Islet of Langerhans (tissue), 1 donor: ENCODE results near the gene TMEM223.
"Not testable (repeated sequence)": the region's sequence is repeated elsewhere in the genome, so short reads cannot be mapped to it uniquely, and the experiment has no call there.

Experiments
- FAIRE-seq: peaks from one replicate; lab custom pipeline; 2011; peaks lifted over from hg19 to GRCh38; lab: Jason Lieb, UNC

Gene TMEM223

GRCh38 chr11:62791501-62792201 lies at the start of gene TMEM223:
Gene TMEM223, minus strand, starts transcription at chr11:62792006. Its CDS starts 12 bp downstream, at chr11:62791994.
- FAIRE-seq = no peak

GRCh38 chr11:62840721-62841360 lies 49.0 kb upstream of the TMEM223 start:
- FAIRE-seq = not testable (repeated sequence)

- FAIRE-seq = no peak
These were observed 47.5 kb upstream of the TMEM223 start, which contains the start of gene WDR74 for GRCh38 chr11:62839050-62839945. Gene WDR74, minus strand, starts transcription at chr11:62839590. Its CDS starts 20 bp downstream, at chr11:62839570.

GRCh38 chr11:62835336-62835735 lies 43.5 kb upstream of the TMEM223 start:
- FAIRE-seq = no peak

- FAIRE-seq = no peak
These were observed 40.8 kb upstream of the TMEM223 start, which contains the start of gene TEX54 for GRCh38 chr11:62832336-62833234. Gene TEX54, minus strand, starts transcription at chr11:62832841.

GRCh38 chr11:62831520-62832335 lies 39.9 kb upstream of the TMEM223 start, which contains the start of gene STX5:
Gene STX5, minus strand, starts transcription at chr11:62832051. Its CDS starts 808 bp downstream, at chr11:62831243.
- FAIRE-seq = no peak

GRCh38 chr11:62830904-62831519 lies 39.2 kb upstream of the TMEM223 start:
- no peak for FAIRE-seq

GRCh38 chr11:62828130-62828529 lies 36.3 kb upstream of the TMEM223 start:
- not testable (repeated sequence) for FAIRE-seq

GRCh38 chr11:62823677-62824076 lies 31.9 kb upstream of the TMEM223 start:
- no peak for FAIRE-seq

GRCh38 chr11:62817129-62817528 lies 25.3 kb upstream of the TMEM223 start:
- FAIRE-seq = no peak

- no peak for FAIRE-seq
These were observed 24.8 kb upstream of the TMEM223 start for GRCh38 chr11:62816557-62816956.

GRCh38 chr11:62811659-62812058 lies 19.9 kb upstream of the TMEM223 start:
- no peak for FAIRE-seq

- no peak for FAIRE-seq
These were observed 18.9 kb upstream of the TMEM223 start for GRCh38 chr11:62810748-62811147.

- no peak for FAIRE-seq
These were observed 14.9 kb upstream of the TMEM223 start for GRCh38 chr11:62806611-62807121.

GRCh38 chr11:62805961-62806441 lies 14.2 kb upstream of the TMEM223 start:
- FAIRE-seq = no peak

GRCh38 chr11:62805076-62805892 lies 13.5 kb upstream of the TMEM223 start, which contains the start of gene NXF1:
Gene NXF1, minus strand, starts transcription at chr11:62805440. Its CDS starts 84 bp downstream, at chr11:62805356.
- no peak for FAIRE-seq

- no peak for FAIRE-seq
These were observed 12.7 kb upstream of the TMEM223 start for GRCh38 chr11:62804310-62805075.

GRCh38 chr11:62801071-62801470 lies 9.3 kb upstream of the TMEM223 start:
- no peak for FAIRE-seq
